ENCODE measurements around the gene ST6GAL1. TPM values are rescaled to one million over a fixed set of nuclear protein-coding genes. Genes with fewer than 3 reads are reported as not detected.

Gene ST6GAL1
- polyA plus RNA-seq, 1 of the 3 experiments (the other 2 are of a cell fraction): 3.9 TPM

- no peak overlapping the region for H3K4me2 ChIP-seq
- no peak overlapping the region for H3K27ac ChIP-seq (ENCODE audit: low read depth in 2 of 2, low read length in 1 of 2)
- no peaks in the 10 kb centered on the region for H3F3A ChIP-seq (replicated peaks; ENCODE audit: insufficient read depth)
- no peaks in the 10 kb centered on the region for H3K79me2 ChIP-seq (ENCODE audit: insufficient read depth)
- 94% methylated on average over 8 of the region's 8 CpGs for WGBS (ENCODE audit: low lambda C conversion rate)
- no peak for DNase-seq
- POLR2A ChIA-PET: no interaction called here
- H3K9ac ChIP-seq: no peak overlapping the region
- no peak overlapping the region for H3K4me3 ChIP-seq (ENCODE audit: low read depth in 2 of 2, low read length in 1 of 2)
- TF ChIP-seq YY1 (IDR thresholded peaks at IDR 0.05; ENCODE audit: low read depth) (no peak), JUND (IDR thresholded peaks at IDR 0.05) (no peak), CHD2 (IDR thresholded peaks at IDR 0.05; ENCODE audit: low read length, partially characterized antibody) (no peak), CTCF (IDR thresholded peaks at IDR 0.05) (no peak), FOXJ3 (CRISPR knock-in tag; IDR thresholded peaks at IDR 0.05) (no peak), TEAD4 (IDR thresholded peaks at IDR 0.05; ENCODE audit: borderline replicate concordance, insufficient read depth) (no peak), FOSL2 (IDR thresholded peaks at IDR 0.05; ENCODE audit: borderline replicate concordance, low read depth) (no peak), EZH2phosphoT487 (IDR thresholded peaks at IDR 0.05; ENCODE audit: borderline replicate concordance, low read depth) (no peak), SIN3A (IDR thresholded peaks at IDR 0.05; ENCODE audit: borderline replicate concordance, low read depth, low read length) (no peak), IRF3 (IDR thresholded peaks at IDR 0.05; ENCODE audit: low read depth, low read length) (no peak), ELF1 (IDR thresholded peaks at IDR 0.05) (no peak)
- H3K4me1 ChIP-seq (ENCODE audit: control insufficient read depth in 1 of 2, insufficient read depth in 2 of 2, low read depth in 1 of 2, low read length in 1 of 2): peaks cover 0 to 13% of the 10 kb centered on the region in 2 experiments; a peak in 1 of 4 replicates
- H3K36me3 ChIP-seq (replicated peaks in 1 of 2; ENCODE audit: control insufficient read depth in 1 of 2, insufficient read depth in 2 of 2, low read length in 1 of 2): no peaks in the 10 kb centered on the region
- no peaks in the 10 kb centered on the region for H4K20me1 ChIP-seq (ENCODE audit: insufficient read depth)
- no peaks in the 10 kb centered on the region for H3K9me3 ChIP-seq
- no peak overlapping the region for H2AFZ ChIP-seq (ENCODE audit: low read depth)
- CTCF ChIA-PET: interaction anchor here (0.6 to 1.6 kb wide), 2 partner anchors 9 to 17 kb away, joined by 3 read pairs; no protein-coding TSS in a partner anchor
- H3K9me2 ChIP-seq: no peaks in the 10 kb centered on the region
- no peaks in the 10 kb centered on the region for H3K27me3 ChIP-seq (ENCODE audit: insufficient read depth)
Measured at GRCh38 chr3:187042874-187043458, 112.6 kb downstream of the ST6GAL1 start.

GRCh38 chr3:187044206-187044605, 113.9 kb downstream of the ST6GAL1 start:
- Histone ChIP-seq H3K9ac (peak overlapping the region; percentile 33; the same call in 1 of the 2 replicates), H3K9me3 (no peaks in the 10 kb centered on the region), H3K79me2 (ENCODE audit: insufficient read depth) (no peaks in the 10 kb centered on the region), H4K20me1 (ENCODE audit: insufficient read depth) (no peaks in the 10 kb centered on the region), H2AFZ (ENCODE audit: low read depth) (no peak overlapping the region), H3K4me3 (ENCODE audit: low read depth in 2 of 2, low read length in 1 of 2) (no peak overlapping the region), H3K27me3 (ENCODE audit: insufficient read depth) (no peaks in the 10 kb centered on the region), H3K36me3 (replicated peaks in 1 of 2; ENCODE audit: control insufficient read depth in 1 of 2, insufficient read depth in 2 of 2, low read length in 1 of 2) (no peaks in the 10 kb centered on the region), H3F3A (replicated peaks; ENCODE audit: insufficient read depth) (no peaks in the 10 kb centered on the region), H3K4me2 (no peak overlapping the region), H3K27ac (ENCODE audit: low read depth in 2 of 2, low read length in 1 of 2) (peak overlapping the region in 1 of 2 experiments; percentile 39; a peak in 1 of 4 replicates), H3K9me2 (no peaks in the 10 kb centered on the region), H3K4me1 (ENCODE audit: control insufficient read depth in 1 of 2, insufficient read depth in 2 of 2, low read depth in 1 of 2, low read length in 1 of 2) (peaks cover 0 to 13% of the 10 kb centered on the region in 2 experiments; a peak in 1 of 4 replicates)
- ChIA-PET POLR2A (no interaction called here), CTCF (interaction anchor here (0.7 to 1.6 kb wide), 4 partner anchors 11 to 195 kb away, joined by 3 to 4 read pairs (median 4); no protein-coding TSS in a partner anchor)
- 82% methylated on average over 3 of the region's 3 CpGs for WGBS (ENCODE audit: low lambda C conversion rate)
- no peak for DNase-seq
- TF ChIP-seq TEAD4 (IDR thresholded peaks at IDR 0.05; ENCODE audit: borderline replicate concordance, insufficient read depth) (no peak), FOXJ3 (CRISPR knock-in tag; IDR thresholded peaks at IDR 0.05) (no peak), ELF1 (IDR thresholded peaks at IDR 0.05) (no peak), USF1 (IDR thresholded peaks at IDR 0.05; ENCODE audit: borderline replicate concordance, low read depth) (no peak), MEF2A (IDR thresholded peaks at IDR 0.05; ENCODE audit: borderline replicate concordance, low read depth) (no peak), SMC3 (IDR thresholded peaks at IDR 0.05; ENCODE audit: low read depth, low read length) (no peak)

Data from SK-N-SH (cell line).